Activated gamma-delta T cell treated with Interleukin-2 at 50 U/mL for 16 hours (primary cell): ENCODE data around the gene ITPKB.
"Not testable (repeated sequence)": the region's sequence is repeated elsewhere in the genome, so short reads cannot be mapped to it uniquely, and the experiment has no call there.

Source experiments
- DNase-seq: peaks from one replicate; pipeline ENCODE4 v3.0.0-alpha.2; 2020

The ITPKB gene

DNA sequence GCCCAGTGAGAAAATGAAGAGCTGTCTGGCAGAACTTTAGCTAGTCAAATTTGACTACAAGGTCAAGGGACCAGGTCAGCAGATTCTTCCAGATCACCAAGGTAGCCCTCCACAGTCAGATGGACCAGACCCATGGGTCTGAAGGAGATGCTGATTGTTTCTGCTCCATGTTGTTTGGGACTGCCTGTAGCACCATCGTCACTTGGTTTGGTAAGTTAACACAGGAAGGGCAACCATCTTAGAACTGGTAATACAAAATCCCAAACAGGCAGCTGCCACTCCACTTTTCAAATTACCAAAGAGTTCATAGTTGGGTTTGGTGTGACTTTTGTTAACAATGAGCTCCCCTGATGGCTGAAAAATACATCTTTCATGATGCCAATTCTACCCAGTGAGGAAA lies 9.0 kb downstream of the ITPKB start:
- no peak for DNase-seq

DNA sequence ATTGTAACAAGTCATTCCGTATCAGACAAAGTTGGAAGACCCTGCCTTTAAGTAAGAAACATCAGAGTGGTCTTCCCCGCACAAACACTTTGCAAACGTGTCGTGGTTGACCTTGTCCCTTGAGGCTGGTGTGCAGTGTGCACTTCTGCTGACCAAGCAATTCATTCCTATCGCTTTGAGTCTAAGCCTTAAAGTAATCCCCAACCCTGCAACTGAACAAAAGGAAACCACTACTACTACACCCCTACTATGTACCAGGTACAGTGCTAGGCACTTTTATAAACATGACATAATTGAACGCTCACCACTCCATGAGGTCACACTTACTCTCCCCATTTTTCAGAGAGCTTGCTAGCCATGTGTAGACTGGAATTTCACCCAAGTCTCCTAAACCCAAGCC lies 10.6 kb downstream of the ITPKB start:
- DNase-seq, result no peak

DNA sequence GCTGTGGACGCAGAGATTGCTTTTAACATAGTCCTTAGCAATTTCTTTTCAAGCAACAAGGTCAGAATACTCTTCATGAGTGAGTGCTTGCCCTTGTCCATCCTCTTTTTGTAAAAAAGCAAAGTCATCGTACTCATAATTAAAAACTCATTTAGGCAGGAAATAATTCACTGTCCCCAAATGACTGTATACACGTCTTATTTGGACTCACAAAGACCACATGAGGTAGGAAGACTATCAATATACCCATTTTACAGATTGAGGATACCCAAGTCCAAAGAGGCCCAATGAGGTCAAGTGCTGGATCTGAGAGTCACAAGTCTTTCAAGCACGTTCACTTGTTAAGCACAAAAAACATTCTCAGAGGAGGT lies 13.2 kb downstream of the ITPKB start:
- no peak for DNase-seq

DNA sequence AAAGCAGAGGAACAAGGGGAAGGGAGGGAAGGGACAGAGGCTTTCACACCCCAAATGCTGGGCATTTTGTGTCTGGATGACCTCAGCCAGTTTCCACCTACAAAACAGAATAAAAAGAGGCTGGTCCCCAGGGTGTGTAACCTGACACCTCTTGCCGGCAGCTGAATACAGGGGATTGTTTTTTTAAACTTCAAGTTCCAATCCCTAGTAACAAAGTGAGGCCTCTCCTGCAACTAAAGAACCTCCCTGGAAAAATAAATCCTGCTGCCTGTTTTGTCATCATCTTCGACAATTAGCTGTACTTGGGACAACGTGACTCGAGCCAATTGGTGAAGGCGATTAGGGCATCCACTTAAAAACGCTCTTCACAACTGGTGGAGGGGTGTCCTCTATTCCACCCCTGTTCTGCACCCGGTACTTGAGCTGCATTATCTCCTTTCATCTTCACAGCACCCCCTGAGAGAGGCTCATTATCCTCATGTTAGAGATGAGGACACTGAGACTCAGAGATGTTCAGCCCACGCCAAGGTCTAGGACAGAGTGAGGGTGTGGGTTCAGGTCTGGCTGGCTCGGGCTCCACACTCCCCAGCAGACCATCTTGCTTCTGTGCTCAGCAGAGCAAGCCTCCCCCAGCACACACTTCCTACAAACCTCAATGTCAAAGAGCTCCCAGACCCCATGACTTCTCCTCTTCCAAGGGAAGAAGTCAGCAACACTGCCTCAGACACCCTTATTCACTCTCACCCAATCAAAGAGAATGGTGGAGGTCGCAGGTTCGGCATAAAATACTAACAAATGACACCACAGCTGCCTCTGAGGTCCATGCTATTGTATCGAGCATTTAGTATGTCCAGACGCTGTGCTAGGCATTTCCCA lies 15.2 kb downstream of the ITPKB start:
- no peak for DNase-seq

DNA sequence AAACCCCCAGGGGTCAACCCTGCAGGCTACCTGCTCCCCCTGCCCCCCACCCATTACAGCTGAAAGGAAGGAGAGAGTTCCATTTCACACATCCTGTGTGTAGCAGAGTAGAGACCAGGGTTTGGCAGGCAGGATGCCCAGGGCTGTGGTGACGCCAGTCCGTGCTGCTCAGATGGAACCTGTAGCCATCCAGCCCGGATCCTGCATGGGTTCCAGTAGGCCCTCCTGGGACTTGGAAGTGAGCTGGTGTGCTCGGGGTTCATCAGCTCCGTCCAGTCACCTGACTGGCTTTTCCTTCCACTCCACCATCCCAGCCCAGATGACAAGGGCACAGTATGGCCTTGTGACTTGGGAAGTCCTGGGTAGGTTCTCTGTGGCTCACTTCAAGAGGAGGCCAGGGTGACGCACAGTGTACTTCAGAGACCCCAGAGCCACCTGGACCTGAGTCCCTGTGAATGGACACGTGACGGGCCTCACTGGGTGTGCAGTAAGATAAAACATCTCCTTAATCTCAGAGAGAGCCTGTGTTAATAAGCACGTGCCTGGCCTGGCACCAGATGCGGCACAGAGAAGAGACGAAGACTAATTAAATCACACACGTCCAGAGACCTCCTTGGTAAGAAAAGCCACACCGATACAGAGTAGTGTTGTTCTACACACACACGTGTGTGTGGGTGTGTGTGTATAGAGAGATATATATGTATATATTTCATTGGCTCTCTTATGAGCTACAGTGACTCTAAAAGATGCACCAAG lies 16.0 kb downstream of the ITPKB start:
- no peak for DNase-seq

DNA sequence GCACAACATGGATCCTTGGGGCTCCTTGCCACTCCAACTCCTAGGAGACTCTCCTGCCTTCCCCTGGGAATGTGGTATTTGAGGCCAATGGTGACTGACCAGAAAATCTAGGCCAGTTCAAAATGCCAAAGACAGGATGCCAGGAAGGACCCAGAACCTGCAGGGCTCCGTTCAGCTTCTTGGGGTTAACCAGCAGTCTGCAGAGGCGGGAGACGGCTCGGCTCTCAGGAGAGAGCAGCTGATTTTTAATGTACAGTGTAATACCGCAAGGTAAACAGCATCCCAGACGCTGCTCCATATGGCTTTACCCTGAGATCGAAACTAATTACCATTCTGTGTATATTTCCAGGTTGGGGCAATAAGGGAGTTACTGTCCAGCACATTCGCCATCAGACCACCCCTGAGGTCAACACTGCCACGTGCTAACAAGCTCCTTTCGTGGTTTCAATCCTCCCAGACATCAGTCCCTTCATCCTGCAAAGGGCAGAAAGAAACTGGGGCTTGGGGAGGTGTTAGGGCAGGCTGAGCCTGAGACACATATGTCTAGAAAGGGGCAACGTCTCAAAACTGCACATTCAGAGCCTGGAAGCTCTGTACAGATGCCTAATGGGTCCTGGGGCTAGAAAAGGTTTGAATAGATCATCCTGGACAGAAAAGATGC lies 16.7 kb downstream of the ITPKB start:
- DNase-seq, result no peak

DNA sequence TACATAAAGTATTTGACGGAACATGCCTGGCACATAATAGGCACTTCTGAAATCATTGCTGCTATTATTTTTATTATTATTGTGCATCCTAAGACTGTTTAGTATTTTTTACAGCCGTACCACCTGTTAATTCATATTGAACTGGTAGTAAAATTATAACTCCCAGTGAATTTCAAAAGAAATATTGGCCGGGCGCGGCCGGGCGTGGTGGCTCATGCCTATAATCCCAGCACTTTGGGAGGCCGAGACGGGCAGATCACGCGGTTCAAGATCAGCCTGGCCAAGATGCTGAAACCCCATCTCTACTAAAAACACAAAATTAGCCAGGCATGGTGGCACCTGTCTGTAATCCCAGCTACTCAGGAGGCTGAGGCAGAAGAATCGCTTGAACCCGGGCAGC lies 18.5 kb downstream of the ITPKB start:
- DNase-seq, result not testable (repeated sequence)

DNA sequence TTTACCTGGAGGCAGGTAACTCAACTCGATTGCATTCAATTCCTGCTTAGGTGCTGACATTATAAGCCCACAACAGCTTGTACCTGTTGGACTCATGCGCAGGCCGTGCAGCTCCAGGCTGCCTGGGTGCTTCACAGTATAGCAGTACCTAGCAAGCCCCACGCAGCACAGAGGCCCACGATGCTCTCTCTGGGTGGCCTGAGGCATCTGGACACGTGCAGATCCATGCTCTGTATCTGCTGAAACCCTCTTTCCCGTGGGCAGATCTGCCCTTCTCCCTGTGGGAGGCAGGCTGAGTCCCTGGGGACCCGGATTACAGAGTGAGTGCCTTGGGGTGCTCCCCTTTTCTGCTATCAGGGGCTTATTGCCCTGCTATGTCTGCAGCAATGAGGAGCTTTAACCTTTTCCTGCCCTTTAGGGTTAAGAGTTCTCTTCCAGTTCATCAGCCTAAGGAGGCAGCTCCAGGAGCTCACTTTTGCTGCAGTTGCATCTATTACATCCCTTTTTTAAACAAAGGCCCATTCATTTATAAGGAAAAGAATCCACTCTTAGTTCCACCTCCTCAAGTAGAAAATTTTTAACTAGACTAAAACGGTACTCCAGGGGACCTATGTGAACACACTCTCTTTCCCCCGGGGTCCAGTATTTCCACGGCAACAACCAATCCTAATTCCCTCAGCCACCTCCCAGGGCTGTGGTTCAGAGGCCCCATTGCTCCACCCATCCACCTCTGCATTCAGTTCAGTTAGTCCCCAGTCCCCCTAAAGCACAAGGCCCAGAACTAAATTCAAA lies 19.3 kb downstream of the ITPKB start:
- DNase-seq, result no peak

DNA sequence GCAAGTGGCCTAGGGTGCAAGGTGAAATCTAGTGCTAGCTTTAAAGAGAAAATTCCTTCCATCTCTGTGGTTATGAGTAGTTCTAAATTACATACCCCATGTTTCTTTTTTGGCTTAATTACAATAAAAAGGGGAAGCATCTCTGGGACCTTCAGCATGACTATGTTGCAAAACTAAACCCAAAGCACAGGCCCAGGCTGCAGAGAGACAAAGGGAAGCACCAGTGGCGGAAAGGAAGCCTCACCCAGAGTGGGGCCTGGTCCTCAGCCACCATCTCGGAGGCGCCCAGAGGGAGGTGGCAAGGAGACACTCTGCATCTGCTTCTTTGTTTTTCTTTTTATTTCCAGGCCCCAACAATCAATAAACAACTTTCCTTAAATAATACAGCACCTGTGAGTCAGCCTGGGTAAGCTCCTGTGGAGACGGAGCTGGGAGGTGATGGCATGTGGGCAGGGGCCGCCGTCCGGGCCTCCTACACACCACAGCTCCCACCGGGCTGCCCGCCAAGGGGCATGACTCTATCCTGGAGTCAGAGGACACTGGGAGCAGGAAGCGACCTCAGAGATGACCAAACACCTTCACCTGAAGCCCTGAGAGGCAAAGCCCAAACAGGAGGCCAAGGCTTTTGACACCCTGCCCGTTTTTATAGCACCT lies 21.7 kb downstream of the ITPKB start:
- no peak for DNase-seq

DNA sequence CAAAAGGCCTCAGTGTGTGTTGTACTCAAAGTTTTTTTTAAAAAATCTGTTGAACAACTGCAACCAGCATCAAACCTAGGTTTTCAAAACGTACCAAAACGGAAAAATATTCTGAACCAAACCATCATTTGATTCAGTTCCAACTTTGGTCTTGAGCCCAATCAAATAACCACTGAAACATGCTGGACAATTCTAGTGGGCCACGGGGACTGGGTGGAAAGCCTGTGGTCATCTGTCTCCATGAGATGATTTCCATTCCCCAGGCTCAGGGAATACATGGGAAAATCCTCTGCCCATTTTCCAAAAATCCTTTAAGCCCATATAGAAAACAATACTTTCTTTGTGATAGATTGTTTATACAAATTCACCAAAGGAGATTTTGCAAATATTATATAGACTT lies 22.5 kb downstream of the ITPKB start:
- DNase-seq, result no peak

DNA sequence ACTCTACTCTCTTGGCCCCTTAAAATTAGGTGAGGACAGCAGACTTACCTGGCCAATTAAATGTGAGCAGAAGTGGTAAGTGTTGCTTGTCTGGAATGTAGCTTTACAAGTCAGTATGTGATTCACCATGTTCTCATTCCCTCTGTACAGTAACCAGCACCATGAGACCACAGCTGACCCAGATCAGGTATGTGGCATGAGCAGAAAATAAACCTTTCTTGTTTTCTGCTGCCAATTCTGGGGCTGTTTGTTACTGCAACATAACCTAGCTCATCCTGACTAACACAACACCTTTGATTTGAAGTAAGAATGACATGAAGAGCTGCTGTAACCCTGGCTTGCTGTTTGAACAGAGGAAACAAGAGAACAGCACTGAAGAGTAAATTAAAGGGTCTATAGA lies 24.9 kb downstream of the ITPKB start:
- DNase-seq, result no peak

DNA sequence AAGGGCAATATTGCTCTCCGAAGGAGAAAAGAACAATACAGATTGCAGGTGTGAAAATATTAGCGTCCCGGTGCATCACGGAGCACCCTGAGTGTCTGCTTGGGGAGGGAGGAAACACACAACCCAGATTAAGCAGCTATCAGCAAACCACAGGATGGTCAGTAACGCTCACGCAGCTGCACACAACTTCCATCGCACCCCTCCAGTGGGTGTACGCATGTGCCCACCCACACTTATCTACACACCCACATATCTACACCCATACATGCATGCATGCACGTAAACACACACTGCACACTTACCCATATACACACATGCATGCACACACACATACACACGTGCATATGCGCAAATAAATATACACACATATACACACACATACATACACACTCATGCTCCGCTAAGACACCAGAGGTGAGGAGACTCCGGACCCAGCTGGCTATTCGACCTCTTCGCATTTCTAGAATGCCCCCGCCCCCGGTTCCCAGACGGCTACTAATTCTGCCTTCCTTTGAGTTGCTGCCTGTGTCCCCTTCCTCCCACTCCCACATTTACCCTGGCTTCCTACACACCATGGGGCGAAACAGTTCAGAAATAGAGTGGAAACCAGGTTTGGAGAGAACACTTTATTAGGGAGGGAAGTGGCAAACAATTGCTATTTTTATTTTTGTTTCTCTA lies 26.2 kb downstream of the ITPKB start:
- no peak for DNase-seq

DNA sequence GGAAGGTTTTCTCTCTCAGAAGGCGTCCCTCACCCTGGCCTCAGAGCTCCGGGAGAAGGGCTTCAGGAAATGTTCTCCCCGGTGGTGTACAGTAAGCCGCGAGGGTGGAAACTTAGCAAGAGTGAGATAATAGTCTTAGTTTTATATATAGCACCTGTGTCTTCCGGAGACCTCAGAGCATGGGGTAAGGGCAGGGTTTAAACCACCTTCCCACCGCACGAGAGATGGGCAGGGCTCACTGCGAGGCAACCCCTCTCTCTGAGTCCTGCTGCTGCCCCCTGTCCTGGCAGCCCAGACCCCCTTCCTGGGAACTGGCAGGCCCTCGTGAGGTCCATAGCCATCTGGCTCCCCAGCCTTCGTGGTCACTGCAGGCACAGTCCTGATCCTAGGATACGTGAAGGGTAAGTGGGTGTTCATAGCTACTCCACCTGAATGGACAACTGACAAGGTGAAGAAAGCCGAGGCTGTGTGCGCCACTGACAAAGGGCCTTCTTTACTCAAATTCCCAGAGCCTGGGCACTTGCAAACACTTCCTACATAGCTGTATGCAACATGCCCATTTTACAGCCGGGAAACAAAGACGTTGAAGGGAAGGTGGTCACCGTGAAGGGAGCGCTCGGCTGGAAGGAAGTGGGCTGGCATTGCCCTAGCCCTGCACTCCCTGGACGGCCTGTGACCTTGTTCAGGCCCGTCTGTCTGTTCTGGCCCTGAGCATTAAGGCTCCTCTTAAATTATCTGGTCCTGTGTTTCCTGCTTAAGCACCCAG lies 26.9 kb downstream of the ITPKB start:
- peak; percentile 60 for DNase-seq

DNA sequence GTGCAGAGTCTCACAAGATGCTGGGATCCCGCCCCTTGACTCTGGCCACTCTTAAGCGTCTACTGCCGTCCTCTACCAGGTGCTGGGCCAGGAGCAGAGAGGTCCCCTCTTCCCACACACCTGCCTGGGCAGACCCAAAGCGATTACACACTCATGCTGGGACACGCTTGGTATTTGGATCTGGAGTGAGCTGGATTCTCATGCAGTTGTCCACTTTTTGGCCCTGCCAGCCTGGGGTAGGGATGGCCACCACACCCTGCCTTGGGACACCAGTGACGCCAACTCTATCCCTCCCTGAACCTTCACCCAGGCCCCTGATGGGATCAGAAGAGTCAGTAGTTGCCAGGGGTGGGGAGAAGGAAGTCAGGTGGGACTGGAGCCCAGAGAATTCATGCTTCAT lies 28.6 kb downstream of the ITPKB start:
- no peak for DNase-seq

DNA sequence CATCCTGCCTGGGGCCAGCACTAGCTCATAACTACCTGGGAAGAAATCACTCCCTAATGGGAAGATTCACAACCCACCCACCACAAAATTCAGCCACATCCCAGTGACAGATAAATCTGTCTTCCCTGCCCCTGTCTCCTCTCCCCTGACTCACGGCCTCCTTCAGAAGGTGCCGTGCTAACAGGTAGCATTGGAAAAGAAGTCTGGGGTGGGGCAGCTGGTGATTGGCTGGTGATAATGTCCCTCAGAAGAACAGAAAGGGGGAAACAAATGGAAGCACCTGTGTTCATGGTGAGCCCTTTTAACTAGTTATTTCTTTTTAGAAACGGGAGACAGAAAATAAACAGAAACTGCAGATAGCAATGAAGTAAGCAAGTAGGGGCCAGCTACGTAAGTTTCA lies 29.1 kb downstream of the ITPKB start:
- DNase-seq, result no peak

DNA sequence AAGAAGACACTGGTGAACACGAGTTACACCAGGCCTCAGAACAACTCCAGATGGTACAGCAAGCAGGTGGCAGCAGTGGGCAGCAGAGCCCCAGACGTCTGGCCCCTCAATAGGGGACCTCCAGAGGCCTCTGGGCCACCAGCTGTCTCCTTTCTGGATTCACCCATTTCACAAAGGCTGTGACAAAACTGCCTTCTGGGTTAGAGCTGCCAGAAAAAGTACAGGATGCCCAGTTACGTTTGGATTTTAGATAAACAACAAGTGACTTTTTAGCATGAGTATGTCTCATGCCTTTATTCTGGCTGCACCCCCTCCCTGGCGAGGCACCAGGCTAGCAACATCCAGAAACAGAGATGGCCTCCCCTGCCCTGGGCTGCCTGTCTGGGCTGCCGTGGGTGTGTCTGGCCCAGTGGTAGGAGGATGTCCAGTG lies 30.1 kb downstream of the ITPKB start:
- no peak for DNase-seq

DNA sequence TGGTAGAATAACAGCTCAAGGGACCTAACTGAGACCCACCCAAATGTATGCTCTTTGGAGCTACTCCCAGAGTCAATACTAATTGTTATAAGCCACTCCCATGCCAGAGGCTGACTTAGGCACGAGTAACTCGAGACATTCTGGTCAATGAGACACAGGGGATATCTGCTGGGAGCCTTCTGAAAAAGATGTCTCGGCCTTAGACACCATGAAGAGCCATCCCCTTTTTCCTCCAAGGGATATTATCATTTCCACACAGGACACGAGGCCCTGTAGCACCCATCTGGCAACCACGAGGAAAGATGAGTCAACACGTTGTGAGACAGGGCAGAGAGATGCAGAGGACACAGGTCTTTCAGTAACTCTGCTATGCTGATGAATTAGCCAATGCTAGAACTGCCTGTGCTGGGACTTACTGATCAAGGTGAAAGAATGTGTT lies 30.7 kb downstream of the ITPKB start:
- no peak for DNase-seq

DNA sequence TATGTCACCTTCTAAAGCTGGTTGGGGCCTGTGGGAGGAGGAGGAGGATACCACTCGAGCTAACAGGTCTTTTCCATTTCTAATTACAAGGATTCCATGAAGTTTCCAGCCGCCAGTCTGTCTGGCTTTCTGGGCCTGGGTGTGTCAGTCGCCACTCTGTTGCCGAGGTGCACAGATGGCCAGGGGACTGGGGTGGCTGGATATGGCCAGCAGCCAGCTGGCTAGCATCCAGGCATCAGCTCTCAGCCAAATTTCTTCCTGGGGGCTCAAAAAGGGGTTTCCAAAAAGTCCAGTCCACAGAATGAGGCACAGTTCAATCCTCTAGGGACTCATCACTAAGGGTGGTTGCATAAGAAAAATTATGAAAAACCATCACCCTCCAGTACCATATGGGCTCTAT lies 32.4 kb downstream of the ITPKB start:
- no peak for DNase-seq

DNA sequence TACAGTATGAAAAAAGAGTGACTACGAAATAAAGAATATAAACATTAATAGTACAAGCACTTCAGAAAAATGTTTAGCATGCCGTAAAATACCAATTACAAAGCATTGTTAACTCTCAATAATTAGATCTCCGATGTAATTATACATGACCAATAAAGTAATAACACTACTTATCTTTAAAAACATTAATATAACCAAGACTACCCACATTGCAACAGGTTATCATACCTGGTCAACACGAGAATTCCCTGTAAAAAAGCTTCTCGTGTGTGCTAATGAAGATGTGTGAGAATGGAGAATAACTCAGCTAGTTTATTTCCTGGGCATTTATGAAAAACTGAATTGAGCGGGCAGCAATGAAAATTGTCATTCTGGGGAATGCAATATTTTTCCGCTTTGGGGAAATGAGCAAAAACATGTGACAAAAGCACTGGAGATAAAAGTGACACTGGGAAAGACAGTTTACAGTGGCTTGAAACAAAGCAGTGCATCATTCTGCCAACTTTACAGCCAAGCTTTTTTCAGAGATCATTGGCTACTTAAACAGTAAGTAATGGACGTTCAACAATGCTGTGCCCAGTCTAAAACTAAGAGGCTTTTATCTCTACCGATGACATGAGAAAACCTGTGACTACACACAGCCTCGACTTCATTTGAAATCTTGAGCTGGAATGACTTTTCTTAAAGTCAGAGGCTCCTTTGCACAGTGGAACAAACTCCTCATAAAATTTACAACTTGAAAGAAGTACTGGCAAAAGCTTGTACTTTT lies 34.7 kb downstream of the ITPKB start:
- no peak for DNase-seq
